ENCODE results near the gene WDR64. TPM values are rescaled to one million over a fixed set of nuclear protein-coding genes. Genes with fewer than 3 reads are reported as not detected.

WDR64 gene
- polyA plus RNA-seq, 1 donor from 2014 or later: 0.21 TPM

DNA sequence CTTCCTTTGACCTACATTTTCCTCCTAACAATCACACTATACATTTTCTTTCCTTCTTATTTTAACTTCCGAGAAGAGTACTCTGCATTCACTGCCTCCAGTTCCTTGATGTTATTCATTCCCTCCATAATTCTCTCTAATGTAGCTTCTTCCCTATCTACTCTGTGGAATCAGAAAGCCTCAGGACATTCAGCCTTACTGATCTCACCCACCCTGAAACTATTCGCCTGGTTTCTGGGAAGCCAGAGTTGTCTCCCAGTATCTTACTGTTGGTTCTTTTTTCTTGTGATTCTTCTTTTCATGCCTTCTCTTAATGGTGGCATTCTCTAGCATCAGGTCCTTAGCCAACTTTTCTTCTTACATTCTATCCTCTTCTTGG, 45.5 kb downstream of the WDR64 start:
- no peaks in the 10 kb centered on the region for H3K79me2 ChIP-seq (replicated peaks; ENCODE audit: insufficient read depth, low read length)
- H3K9me2 ChIP-seq (ENCODE audit: insufficient read depth, low read length): no peaks in the 10 kb centered on the region
- no peak overlapping the region for H3K9ac ChIP-seq (ENCODE audit: low read length)
- H3K4me2 ChIP-seq (ENCODE audit: low read length): no peak overlapping the region
- H3K9me3 ChIP-seq (ENCODE audit: low read length): no peaks in the 10 kb centered on the region
- H2AFZ ChIP-seq (ENCODE audit: low read depth, low read length): no peak overlapping the region
- no peaks in the 10 kb centered on the region for H3K36me3 ChIP-seq (ENCODE audit: insufficient read depth, low read length)
- no peaks in the 10 kb centered on the region for H3F3A ChIP-seq (ENCODE audit: insufficient read depth, low read length, poor library complexity, severe bottlenecking)
- H3K27me3 ChIP-seq (ENCODE audit: insufficient read depth, low read depth, low read length): no peaks in the 10 kb centered on the region
- no peak overlapping the region for H3K4me3 ChIP-seq (ENCODE audit: low read length)
- TF ChIP-seq RAD21 (conservative IDR thresholded peaks at IDR 0.05) (no peak), EZH2 (IDR thresholded peaks at IDR 0.05; ENCODE audit: borderline replicate concordance, insufficient read depth, low read length, poor library complexity, severe bottlenecking) (no peak), MXI1 (conservative IDR thresholded peaks at IDR 0.05; ENCODE audit: poor library complexity, severe bottlenecking) (no peak), TAF1 (IDR thresholded peaks at IDR 0.05; ENCODE audit: low read depth) (no peak), EP300 (conservative IDR thresholded peaks at IDR 0.05; ENCODE audit: poor library complexity, severe bottlenecking) (no peak), SMC3 (conservative IDR thresholded peaks at IDR 0.05; ENCODE audit: poor library complexity) (no peak), POLR2AphosphoS5 (IDR thresholded peaks at IDR 0.05) (no peak)
- TF ChIP-seq, protein P1, sequence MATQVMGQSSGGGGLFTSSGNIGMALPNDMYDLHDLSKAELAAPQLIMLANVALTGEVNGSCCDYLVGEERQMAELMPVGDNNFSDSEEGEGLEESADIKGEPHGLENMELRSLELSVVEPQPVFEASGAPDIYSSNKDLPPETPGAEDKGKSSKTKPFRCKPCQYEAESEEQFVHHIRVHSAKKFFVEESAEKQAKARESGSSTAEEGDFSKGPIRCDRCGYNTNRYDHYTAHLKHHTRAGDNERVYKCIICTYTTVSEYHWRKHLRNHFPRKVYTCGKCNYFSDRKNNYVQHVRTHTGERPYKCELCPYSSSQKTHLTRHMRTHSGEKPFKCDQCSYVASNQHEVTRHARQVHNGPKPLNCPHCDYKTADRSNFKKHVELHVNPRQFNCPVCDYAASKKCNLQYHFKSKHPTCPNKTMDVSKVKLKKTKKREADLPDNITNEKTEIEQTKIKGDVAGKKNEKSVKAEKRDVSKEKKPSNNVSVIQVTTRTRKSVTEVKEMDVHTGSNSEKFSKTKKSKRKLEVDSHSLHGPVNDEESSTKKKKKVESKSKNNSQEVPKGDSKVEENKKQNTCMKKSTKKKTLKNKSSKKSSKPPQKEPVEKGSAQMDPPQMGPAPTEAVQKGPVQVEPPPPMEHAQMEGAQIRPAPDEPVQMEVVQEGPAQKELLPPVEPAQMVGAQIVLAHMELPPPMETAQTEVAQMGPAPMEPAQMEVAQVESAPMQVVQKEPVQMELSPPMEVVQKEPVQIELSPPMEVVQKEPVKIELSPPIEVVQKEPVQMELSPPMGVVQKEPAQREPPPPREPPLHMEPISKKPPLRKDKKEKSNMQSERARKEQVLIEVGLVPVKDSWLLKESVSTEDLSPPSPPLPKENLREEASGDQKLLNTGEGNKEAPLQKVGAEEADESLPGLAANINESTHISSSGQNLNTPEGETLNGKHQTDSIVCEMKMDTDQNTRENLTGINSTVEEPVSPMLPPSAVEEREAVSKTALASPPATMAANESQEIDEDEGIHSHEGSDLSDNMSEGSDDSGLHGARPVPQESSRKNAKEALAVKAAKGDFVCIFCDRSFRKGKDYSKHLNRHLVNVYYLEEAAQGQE (IDR thresholded peaks at IDR 0.05; ENCODE audit: borderline replicate concordance): no peak
- TF ChIP-seq, protein P2, sequence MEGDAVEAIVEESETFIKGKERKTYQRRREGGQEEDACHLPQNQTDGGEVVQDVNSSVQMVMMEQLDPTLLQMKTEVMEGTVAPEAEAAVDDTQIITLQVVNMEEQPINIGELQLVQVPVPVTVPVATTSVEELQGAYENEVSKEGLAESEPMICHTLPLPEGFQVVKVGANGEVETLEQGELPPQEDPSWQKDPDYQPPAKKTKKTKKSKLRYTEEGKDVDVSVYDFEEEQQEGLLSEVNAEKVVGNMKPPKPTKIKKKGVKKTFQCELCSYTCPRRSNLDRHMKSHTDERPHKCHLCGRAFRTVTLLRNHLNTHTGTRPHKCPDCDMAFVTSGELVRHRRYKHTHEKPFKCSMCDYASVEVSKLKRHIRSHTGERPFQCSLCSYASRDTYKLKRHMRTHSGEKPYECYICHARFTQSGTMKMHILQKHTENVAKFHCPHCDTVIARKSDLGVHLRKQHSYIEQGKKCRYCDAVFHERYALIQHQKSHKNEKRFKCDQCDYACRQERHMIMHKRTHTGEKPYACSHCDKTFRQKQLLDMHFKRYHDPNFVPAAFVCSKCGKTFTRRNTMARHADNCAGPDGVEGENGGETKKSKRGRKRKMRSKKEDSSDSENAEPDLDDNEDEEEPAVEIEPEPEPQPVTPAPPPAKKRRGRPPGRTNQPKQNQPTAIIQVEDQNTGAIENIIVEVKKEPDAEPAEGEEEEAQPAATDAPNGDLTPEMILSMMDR (IDR thresholded peaks at IDR 0.05; ENCODE audit: poor library complexity, severe bottlenecking): no peak
- H3K27ac ChIP-seq (ENCODE audit: low read length): no peak overlapping the region
- no peaks in the 10 kb centered on the region for H4K20me1 ChIP-seq (ENCODE audit: insufficient read depth)

DNA sequence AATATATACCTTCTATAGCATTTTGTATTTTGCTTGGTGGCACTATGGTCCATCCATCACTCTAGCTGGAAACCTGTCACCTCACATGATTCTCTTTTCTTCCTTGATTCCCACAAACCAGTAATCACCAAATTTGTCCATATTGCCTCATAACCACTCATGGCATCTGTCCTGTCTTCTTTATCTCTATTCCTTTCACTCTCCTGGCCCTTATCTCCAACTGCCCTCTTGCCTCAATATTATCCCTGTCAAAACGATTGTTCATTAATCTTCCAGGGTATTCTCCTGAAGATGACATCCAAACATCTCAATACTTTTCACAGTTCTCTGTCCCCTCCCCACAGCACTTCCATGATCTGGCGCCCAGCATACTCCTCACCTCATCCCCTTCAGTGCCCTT, 46.1 kb downstream of the WDR64 start:
- Histone ChIP-seq H3K27me3 (ENCODE audit: insufficient read depth, low read depth, low read length) (no peaks in the 10 kb centered on the region), H3K4me3 (ENCODE audit: low read length) (no peak overlapping the region), H3F3A (ENCODE audit: insufficient read depth, low read length, poor library complexity, severe bottlenecking) (no peaks in the 10 kb centered on the region), H3K9me3 (ENCODE audit: low read length) (no peaks in the 10 kb centered on the region), H3K79me2 (replicated peaks; ENCODE audit: insufficient read depth, low read length) (no peaks in the 10 kb centered on the region), H3K9ac (ENCODE audit: low read length) (no peak overlapping the region), H3K4me2 (ENCODE audit: low read length) (no peak overlapping the region), H3K9me2 (ENCODE audit: insufficient read depth, low read length) (no peaks in the 10 kb centered on the region), H4K20me1 (ENCODE audit: insufficient read depth) (no peaks in the 10 kb centered on the region), H2AFZ (ENCODE audit: low read depth, low read length) (no peak overlapping the region), H3K27ac (ENCODE audit: low read length) (no peak overlapping the region), H3K36me3 (ENCODE audit: insufficient read depth, low read length) (no peaks in the 10 kb centered on the region)
- TF ChIP-seq TAF1 (IDR thresholded peaks at IDR 0.05; ENCODE audit: low read depth) (no peak), EZH2 (IDR thresholded peaks at IDR 0.05; ENCODE audit: borderline replicate concordance, insufficient read depth, low read length, poor library complexity, severe bottlenecking) (no peak), EP300 (conservative IDR thresholded peaks at IDR 0.05; ENCODE audit: poor library complexity, severe bottlenecking) (no peak), SMC3 (conservative IDR thresholded peaks at IDR 0.05; ENCODE audit: poor library complexity) (no peak), POLR2AphosphoS5 (IDR thresholded peaks at IDR 0.05) (no peak), MXI1 (conservative IDR thresholded peaks at IDR 0.05; ENCODE audit: poor library complexity, severe bottlenecking) (no peak), RAD21 (conservative IDR thresholded peaks at IDR 0.05) (no peak)
- TF ChIP-seq, protein P2 (IDR thresholded peaks at IDR 0.05; ENCODE audit: poor library complexity, severe bottlenecking): no peak
- TF ChIP-seq, protein P1 (IDR thresholded peaks at IDR 0.05; ENCODE audit: borderline replicate concordance): no peak

Data from neural cell (in vitro differentiated cells).